HG03039 (cell line): ENCODE results near the gene SMIM29.

ENCODE experiments used
- ATAC-seq: cut with Tn5 transposase; IDR thresholded peaks from one replicate; pipeline ENCODE4 v1.9.1; 2021; ENCODE audit warnings: mild to moderate bottlenecking, moderate library complexity; ENCODE audit not compliant: unreplicated experiment

The SMIM29 gene

GRCh38 chr6:34241351-34242215, 7.2 kb downstream of the SMIM29 start:
- no peak for ATAC-seq

- ATAC-seq = no peak
Measured at GRCh38 chr6:34240329-34241248, 8.2 kb downstream of the SMIM29 start.

GRCh38 chr6:34239893-34240292, 8.9 kb downstream of the SMIM29 start:
- ATAC-seq = no peak

GRCh38 chr6:34239500-34239825, 9.3 kb downstream of the SMIM29 start:
- no peak for ATAC-seq

- ATAC-seq = no peak
Measured at GRCh38 chr6:34238585-34239499, 10.0 kb downstream of the SMIM29 start.

GRCh38 chr6:34237722-34238584, 10.9 kb downstream of the SMIM29 start:
- peak; percentile 2 for ATAC-seq

- ATAC-seq = peak; percentile 3
Measured at GRCh38 chr6:34237316-34237721, 11.5 kb downstream of the SMIM29 start.

- peak; percentile 45 for ATAC-seq
Measured at GRCh38 chr6:34236443-34237315, 12.1 kb downstream of the SMIM29 start, which contains the start of gene HMGA1. Gene HMGA1, plus strand, starts transcription at chr6:34236873. Its CDS starts 3,908 bp downstream, at chr6:34240781.

- ATAC-seq = no peak
Measured at GRCh38 chr6:34236131-34236442, 12.7 kb downstream of the SMIM29 start.

GRCh38 chr6:34235307-34236130, 13.3 kb downstream of the SMIM29 start:
- ATAC-seq = no peak

GRCh38 chr6:34234667-34235306, 14.0 kb downstream of the SMIM29 start:
- ATAC-seq = no peak

- no peak for ATAC-seq
Measured at GRCh38 chr6:34233867-34234266, 14.9 kb downstream of the SMIM29 start.

- no peak for ATAC-seq
Measured at GRCh38 chr6:34232901-34233300, 15.9 kb downstream of the SMIM29 start.

- no peak for ATAC-seq
Measured at GRCh38 chr6:34231566-34232336, 17.1 kb downstream of the SMIM29 start.

- ATAC-seq = no peak
Measured at GRCh38 chr6:34230653-34231371, 18.0 kb downstream of the SMIM29 start.

GRCh38 chr6:34229877-34230276, 18.9 kb downstream of the SMIM29 start:
- no peak for ATAC-seq
